GM12878 (cell line): ENCODE data around the gene AVEN. TPM values are rescaled to one million over a fixed set of nuclear protein-coding genes. Genes with fewer than 3 reads are reported as not detected.

Experiments
- ATAC-seq: fragments of 200-7000 bp; cut with Tn5 transposase; 3 replicates; pipeline ENCODE4 v1.9.1; 2020; ENCODE audit warnings: mild to moderate bottlenecking, moderate library complexity
- BruUV-seq: library from RNA; stranded (reverse); fragments of 400-500 nt; replicated peaks from 2 replicates; lab custom pipeline; 2021; lab: Mats Ljungman, UMichigan
- CTCF ChIA-PET: fragments of 300-600 bp; sonication (Branson Sonifier 250); formaldehyde crosslinking; extraction: SDS; loops from one replicate; lab custom pipeline; 2021; ENCODE audit warnings: inconsistent platforms; lab: Yijun Ruan, JAX
- POLR2A ChIA-PET: fragments of 350-600 bp; formaldehyde crosslinking; extraction: SDS; loops from one replicate; lab custom pipeline; 2021; ENCODE audit warnings: inconsistent platforms; lab: Charles Lee
- RAD21 ChIA-PET: fragments of 300-600 bp; sonication (Branson Sonifier 250); formaldehyde crosslinking; loops from one replicate; lab custom pipeline; 2023; ENCODE audit warnings: antibody characterized with exemption; ENCODE audit not compliant: unreplicated experiment; lab: Charles Lee
- SMC1A ChIA-PET: fragments of 300-600 bp; sonication (Branson Sonifier 250); formaldehyde crosslinking; loops from one replicate; lab custom pipeline; 2023; ENCODE audit not compliant: unreplicated experiment, uncharacterized antibody; lab: Charles Lee
- DNase-seq: peaks from one replicate; pipeline ENCODE4 v3.0.0-alpha.2; 2011; ENCODE audit warnings: low read depth, low spot score
- FAIRE-seq: peaks from 3 replicates; lab custom pipeline; 2011; peaks lifted over from hg19 to GRCh38; lab: Jason Lieb, UNC
- H2AFZ ChIP-seq: 2 replicates; pipeline ENCODE4 v1.6.0; 2011; ENCODE audit warnings: low read depth, low read length, control low read depth; ENCODE audit not compliant: control insufficient read depth
- H3K27ac ChIP-seq: 2 replicates; pipeline ENCODE4 v1.5.1; 2011; ENCODE audit warnings: control low read depth; ENCODE audit not compliant: control insufficient read depth, insufficient read depth
- H3K27me3 ChIP-seq, 2 experiments: replicated peaks in 1 of 2; 2 replicates each; pipeline versions ENCODE4 v1.6.0 to v1.6.1; 2011; ENCODE audit warnings: low read length in 1 of 2; ENCODE audit not compliant: control insufficient read depth in 2 of 2, insufficient read depth in 2 of 2
- H3K36me3 ChIP-seq, 2 experiments: 2 replicates each; pipeline ENCODE4 v1.5.1; 2011; ENCODE audit warnings: low read length in 1 of 2; ENCODE audit not compliant: control insufficient read depth in 2 of 2, insufficient read depth in 2 of 2
- H3K4me1 ChIP-seq: 2 replicates; pipeline ENCODE4 v1.6.1; 2011; ENCODE audit warnings: mild to moderate bottlenecking, low read length, moderate library complexity, mixed read lengths; ENCODE audit not compliant: control insufficient read depth, insufficient read depth
- H3K4me2 ChIP-seq: 2 replicates; pipeline ENCODE4 v1.6.0; 2011; ENCODE audit warnings: control low read depth; ENCODE audit not compliant: control insufficient read depth, insufficient read depth
- H3K4me3 ChIP-seq: fragments of 200-600 bp; sonication (generic); 2 replicates; pipeline ENCODE4 v1.5.1; 2016
- H3K79me2 ChIP-seq: 2 replicates; pipeline ENCODE4 v1.6.0; 2011; ENCODE audit warnings: low read length; ENCODE audit not compliant: control insufficient read depth, insufficient read depth
- H3K9ac ChIP-seq: 2 replicates; pipeline ENCODE4 v1.8.0; 2011; ENCODE audit warnings: low read length, control low read depth, mixed read lengths; ENCODE audit not compliant: control insufficient read depth, insufficient read depth
- H3K9me3 ChIP-seq: replicated peaks from 3 replicates; pipeline ENCODE4 v1.5.1; 2011; ENCODE audit warnings: mild to moderate bottlenecking, low read length; ENCODE audit not compliant: control insufficient read depth, insufficient read depth
- H4K20me1 ChIP-seq: 2 replicates; pipeline ENCODE4 v1.6.0; 2011; ENCODE audit not compliant: control insufficient read depth, insufficient read depth
- BACH1 ChIP-seq: fragments of 450-650 bp; IDR thresholded peaks from 2 replicates; pipeline ENCODE4 v1.6.1; 2017; ENCODE audit warnings: mild to moderate bottlenecking, borderline replicate concordance
- E4F1 ChIP-seq: fragments of 450-650 bp; IDR thresholded peaks from 2 replicates; pipeline ENCODE4 v1.6.1; 2018; ENCODE audit warnings: borderline replicate concordance, mild to moderate bottlenecking; ENCODE audit not compliant: partially characterized antibody
- EP300 ChIP-seq, 2 experiments: fragments of 150-350 bp in 1 of 2; IDR thresholded peaks; 2 replicates each; pipeline ENCODE4 v1.6.1; 2011 to 2012; ENCODE audit warnings: low read depth in 2 of 2, low read length in 2 of 2, borderline replicate concordance in 1 of 2, improper control_type of control experiment in 1 of 2, inconsistent platforms in 1 of 2; ENCODE audit not compliant: control insufficient read depth in 1 of 2
- FOXK2 ChIP-seq: fragments of 450-650 bp; IDR thresholded peaks from 2 replicates; pipeline ENCODE4 v1.6.1; 2017; ENCODE audit warnings: mild to moderate bottlenecking, moderate library complexity
- HDAC6 ChIP-seq: fragments of 200-600 bp; sonication (generic); IDR thresholded peaks from one replicate; pipeline ENCODE4 v1.8.0; 2017; ENCODE audit warnings: antibody characterized with exemption; ENCODE audit not compliant: unreplicated experiment
- MYB ChIP-seq: fragments of 150-350 bp; IDR thresholded peaks from 2 replicates; pipeline ENCODE4 v1.6.1; 2014; ENCODE audit warnings: mild to moderate bottlenecking, low read depth, low read length, borderline replicate concordance
- POLR2AphosphoS2 ChIP-seq: IDR thresholded peaks from 2 replicates; pipeline ENCODE4 v1.6.1; 2011; ENCODE audit warnings: low read depth, mild to moderate bottlenecking, low read length, improper control_type of control experiment, moderate library complexity
- RB1 ChIP-seq: fragments of 450-650 bp; formaldehyde crosslinking; IDR thresholded peaks from 2 replicates; pipeline ENCODE4 v1.6.1; 2017; ENCODE audit warnings: mild to moderate bottlenecking, borderline replicate concordance
- SMAD1 ChIP-seq: fragments of 450-650 bp; IDR thresholded peaks from 2 replicates; pipeline ENCODE4 v1.6.1; 2018; ENCODE audit warnings: mild to moderate bottlenecking, low read depth; ENCODE audit not compliant: partially characterized antibody
- SMAD5 ChIP-seq: IDR thresholded peaks from 2 replicates; pipeline ENCODE4 v1.6.1; 2016; ENCODE audit warnings: antibody characterized with exemption, low read depth
- SP1 ChIP-seq: IDR thresholded peaks from one replicate; pipeline ENCODE4 v1.6.1; 2011; ENCODE audit warnings: low read depth, low read length
- USF1 ChIP-seq: IDR thresholded peaks from 2 replicates; pipeline ENCODE4 v1.6.1; 2011; ENCODE audit warnings: borderline replicate concordance, low read depth, mild to moderate bottlenecking, moderate library complexity, mixed read lengths, low read length; ENCODE audit not compliant: insufficient read depth; ENCODE audit errors: extremely low read length
- WGBS: methylation state at CpG from one replicate; pipeline ENCODE4 v1.1.6; 2016; ENCODE audit warnings: low lambda C conversion rate; ENCODE audit not compliant: insufficient replicate concordance, insufficient coverage; ENCODE audit errors: missing lambda C conversion rate; 5-methylcytosine and 5-hydroxymethylcytosine counted together
- in situ Hi-C: fragments of 300-500 bp; cut with MboI; formaldehyde crosslinking; loops from 9 replicates; pipeline ENCODE4 v1.14.3; 2018; ENCODE audit warnings: mixed read lengths
- intact Hi-C: fragments of 100-400 bp; cut with micrococcal nuclease; formaldehyde crosslinking; loops from one replicate; pipeline ENCODE4 v1.14.2; 2022; ENCODE audit not compliant: unreplicated experiment
- polyA plus RNA-seq, 11 experiments: library from polyadenylated mRNA; depleted of rRNA in 4 of 11; unstranded in 6 of 11; stranded (reverse) in 5 of 11; fragments of >200 nt; fragmentation: Nextera tagmentation in 4 of 11; fragmentation: Illumina TruSeq in 1 of 11; extraction: Ambion mirVana in 4 of 11; extraction: Trizol in 1 of 11; gene quantifications; 1 replicate in 1 of 11; 2 replicates in 10 of 11; pipeline versions ENCODE4 v1.2.1 to v1.2.3, GENCODE V29; 2011 to 2016; ENCODE audit warnings: inconsistent platforms in 2 of 11, missing spikeins in 2 of 11, low read depth in 1 of 11
- total RNA-seq, 4 experiments: library from RNA; depleted of rRNA in 3 of 4; stranded (reverse); fragments of >200 nt in 3 of 4; fragmentation: Illumina TruSeq in 1 of 4; extraction: Trizol in 1 of 4; gene quantifications; 2 replicates each; pipeline versions ENCODE4 v1.2.1 to v1.2.3, GENCODE V29; 2013 to 2021

AVEN gene
- total and polyA plus RNA-seq, 10 of the 15 experiments (the other 5 are each of a cell fraction or from before 2014, with no cell fraction given): 1.4 to 15.1 (median 10.5) TPM

- Histone ChIP-seq H3K4me3 (no peak overlapping the region), H3K36me3 (no peaks in the 10 kb centered on the region), H3K79me2 (no peaks in the 10 kb centered on the region), H2AFZ (no peak overlapping the region), H3K4me2 (no peak overlapping the region), H3K9ac (no peak overlapping the region), H3K27ac (no peak overlapping the region), H3K27me3 (no peaks in the 10 kb centered on the region; a peak in 1 of 4 replicates), H3K9me3 (no peaks in the 10 kb centered on the region), H3K4me1 (no peaks in the 10 kb centered on the region), H4K20me1 (no peaks in the 10 kb centered on the region)
- in situ Hi-C loops: no loop called here
- WGBS: 30% methylated on average over 9 of the region's 9 CpGs
- DNase-seq (no peak), ATAC-seq (no peak), FAIRE-seq (no peak)
- RAD21 ChIA-PET: no interaction called here
- POLR2A ChIA-PET: no interaction called here
- TF ChIP-seq SP1 (no peak), RB1 (no peak), MYB (no peak), FOXK2 (no peak), SMAD1 (no peak), EP300 (IDR thresholded peaks at IDR 0.05; ENCODE audit: borderline replicate concordance in 1 of 2, control insufficient read depth in 1 of 2, low read depth in 2 of 2, low read length in 2 of 2) (no peak), USF1 (no peak), E4F1 (no peak), SMAD5 (no peak), BACH1 (no peak), HDAC6 (no peak), POLR2AphosphoS2 (no peak)
- SMC1A ChIA-PET: no interaction called here
- CTCF ChIA-PET: no interaction called here
- BruUV-seq: no TSS peak
- intact Hi-C loops: no loop called here
These were observed 203.9 kb downstream of the AVEN start for GRCh38 chr15:33834892-33835743.
